Measurements from ENCODE around the gene RASSF5.

The RASSF5 gene

DNA sequence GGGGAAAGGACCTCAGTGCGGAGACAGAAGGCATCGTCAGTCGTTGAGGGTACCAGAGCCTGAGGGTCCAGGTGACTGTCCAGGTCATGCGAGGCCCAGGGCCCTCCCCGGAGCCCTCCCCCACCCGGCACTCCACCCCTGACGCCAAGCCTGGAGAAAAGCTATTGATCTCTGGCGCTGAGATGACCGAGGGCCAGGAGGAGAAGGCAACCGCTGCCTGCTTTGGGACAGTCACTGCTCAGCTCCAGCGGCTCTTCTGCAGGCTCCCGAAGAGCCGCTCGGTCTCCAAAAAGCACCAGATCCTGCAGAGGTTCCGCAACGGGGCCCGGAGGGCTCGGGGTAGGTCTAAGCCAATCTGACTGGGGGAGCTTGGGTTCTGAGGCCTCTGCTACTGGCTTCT is 10.9 kb downstream of the RASSF5 start:
- no peak for DNase-seq

DNA sequence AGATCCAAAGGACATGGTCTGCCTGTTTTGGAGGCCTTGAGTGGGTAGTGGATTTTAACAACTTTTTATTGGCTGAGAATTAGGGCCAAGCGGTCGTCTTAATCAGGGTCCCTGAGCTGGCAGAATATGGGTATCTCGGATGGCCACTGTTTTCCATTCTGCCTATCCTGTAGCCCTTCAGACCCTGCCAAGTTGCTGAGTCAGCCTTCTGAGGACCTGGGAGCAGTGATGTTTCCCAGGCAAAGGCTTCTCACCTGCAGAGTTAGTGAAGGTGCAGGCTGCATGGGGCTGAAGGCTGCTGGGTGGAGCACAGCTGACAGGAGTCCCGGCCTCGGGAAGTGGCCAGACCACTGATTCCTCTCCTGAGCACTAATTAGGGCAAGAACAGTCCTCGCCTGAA is 11.4 kb downstream of the RASSF5 start:
- DNase-seq = no peak

DNA sequence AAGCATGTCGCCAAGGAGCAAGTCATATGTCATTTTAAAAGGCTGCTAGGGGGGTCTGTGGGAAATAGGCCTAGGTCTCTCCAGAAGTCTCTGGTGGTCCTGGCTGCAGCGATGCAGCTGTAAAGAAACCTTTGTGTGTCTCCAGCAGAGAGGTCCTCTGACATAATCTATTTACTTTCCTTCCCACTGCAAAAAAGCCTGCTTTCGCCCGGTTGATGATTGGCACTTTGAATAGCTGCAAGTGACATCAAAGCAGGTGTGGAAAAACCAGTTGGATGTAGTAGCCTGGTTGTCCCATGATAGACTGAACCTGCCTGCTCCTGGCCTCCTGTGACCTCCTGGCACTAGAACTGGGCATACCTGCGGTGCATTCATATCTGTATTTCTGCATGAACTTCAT is 13.8 kb downstream of the RASSF5 start:
- DNase-seq = no peak

DNA sequence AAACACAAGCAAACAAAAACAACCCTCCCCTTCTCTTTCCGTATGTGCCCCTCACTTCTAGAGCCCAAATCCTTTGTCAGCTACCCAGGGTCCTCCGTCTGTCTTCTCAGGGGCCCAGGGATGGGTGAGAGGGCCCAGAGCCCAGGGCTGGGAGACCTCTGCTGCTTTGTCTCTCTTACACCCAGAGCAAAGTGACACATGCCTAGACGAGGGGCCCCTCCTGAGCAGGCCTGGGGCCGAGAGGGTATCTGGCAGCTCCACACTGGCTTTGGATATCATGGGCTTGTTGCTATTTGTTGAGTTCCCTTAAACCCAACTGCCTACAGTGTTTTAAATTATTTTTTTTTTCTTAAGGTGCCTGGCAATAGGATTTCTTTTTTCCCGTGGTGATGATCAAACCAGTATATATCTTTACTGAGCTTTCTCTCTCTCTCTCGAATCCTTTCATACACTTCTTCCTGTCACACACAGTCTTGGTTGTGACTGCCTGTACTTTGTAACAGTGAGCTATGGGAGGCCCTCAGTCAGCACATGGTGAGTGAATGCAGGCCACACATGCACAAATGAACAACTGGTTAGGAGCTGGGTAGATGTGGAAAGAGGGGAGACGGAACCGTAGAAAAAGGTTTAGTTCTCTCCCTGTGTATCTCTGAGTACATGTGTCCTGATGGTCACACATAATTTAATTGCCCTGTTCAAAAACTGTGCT is 14.5 kb downstream of the RASSF5 start:
- DNase-seq = no peak

DNA sequence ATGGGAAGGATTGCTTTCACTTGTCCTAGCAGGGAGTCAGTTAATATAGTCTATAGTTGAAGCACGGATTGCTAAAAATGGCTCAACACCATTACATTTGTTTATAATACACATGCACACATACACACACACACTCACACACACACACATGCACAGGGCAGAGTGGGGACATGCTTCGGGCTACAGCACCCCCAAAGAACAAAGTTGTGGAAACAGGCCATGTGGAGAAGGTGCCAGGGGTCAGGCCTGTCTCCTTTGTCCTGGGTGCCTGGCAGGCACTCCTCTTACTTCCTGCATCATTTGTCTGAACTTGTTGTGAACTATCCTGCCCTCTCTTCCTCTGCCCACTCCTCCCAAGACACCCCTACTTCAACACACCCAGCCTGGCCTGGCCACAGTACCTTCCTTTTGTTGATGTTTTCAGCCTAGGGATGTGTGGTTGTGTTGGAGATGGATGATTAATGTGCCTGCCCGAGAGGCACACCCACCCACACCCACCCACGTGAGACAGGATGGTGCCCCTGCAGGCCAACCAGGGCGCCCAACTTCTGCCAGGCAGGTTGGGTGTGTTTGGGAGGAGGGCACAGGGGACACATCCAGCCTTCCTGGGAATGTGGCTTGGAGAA is 17.5 kb downstream of the RASSF5 start:
- no peak for DNase-seq

DNA sequence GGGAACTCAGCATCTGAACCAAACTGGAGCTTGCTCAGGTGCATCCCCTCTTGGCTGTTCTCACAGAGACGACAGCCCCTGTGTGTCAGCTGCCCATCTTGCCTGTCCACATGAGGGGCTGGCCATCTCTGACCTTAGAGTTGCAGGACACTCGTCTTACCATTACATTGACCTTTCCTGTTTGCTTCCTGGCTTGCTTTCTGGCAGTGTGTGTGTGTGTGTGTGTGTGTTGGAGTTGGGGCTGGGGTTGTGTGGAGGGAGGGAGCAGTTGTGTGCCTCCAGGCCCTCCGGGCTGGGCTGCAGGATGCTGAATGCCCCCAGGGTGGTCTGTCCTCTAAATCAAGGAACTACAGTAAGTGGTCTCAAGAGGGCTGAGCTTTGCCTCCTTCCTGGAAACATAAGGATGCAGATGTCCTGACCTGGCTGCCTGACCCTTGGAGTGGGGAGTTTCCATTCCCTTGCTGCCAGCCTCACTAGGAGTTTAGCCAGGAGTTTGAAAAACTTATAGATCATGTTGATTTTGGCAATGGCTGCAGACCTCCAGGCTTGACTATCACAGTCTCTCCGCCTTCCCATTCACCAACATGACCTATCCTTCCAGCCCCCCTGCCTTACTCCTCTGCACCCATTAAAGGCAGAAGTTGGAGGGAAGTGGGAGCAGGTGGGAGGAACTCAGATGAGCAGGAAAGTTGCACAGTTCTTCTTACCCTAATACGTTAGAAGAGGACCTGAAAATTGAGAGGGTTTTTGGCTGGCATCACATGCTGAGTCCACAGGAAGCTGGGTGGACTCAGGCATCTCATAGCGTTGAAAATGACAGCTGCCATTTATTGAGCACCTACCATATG is 19.0 kb downstream of the RASSF5 start:
- no peak for DNase-seq

DNA sequence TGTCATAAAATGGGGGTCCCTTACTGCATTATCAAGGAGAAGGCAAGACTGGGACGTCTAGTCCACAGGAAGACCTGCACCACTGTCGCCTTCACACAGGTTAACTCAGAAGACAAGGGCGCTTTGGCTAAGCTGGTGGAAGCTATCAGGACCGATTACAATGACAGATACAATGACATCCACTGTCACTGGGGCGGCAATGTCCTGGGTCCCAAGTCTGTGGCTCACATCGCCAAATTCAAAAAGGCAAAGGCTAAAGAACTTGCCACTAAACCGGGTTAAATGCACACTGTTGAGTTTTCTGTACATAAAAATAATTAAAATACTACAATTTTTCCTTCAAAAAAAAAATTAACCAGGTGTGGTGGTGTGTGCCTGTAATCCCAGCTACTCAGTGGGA is 22.1 kb downstream of the RASSF5 start:
- no peak for DNase-seq

DNA sequence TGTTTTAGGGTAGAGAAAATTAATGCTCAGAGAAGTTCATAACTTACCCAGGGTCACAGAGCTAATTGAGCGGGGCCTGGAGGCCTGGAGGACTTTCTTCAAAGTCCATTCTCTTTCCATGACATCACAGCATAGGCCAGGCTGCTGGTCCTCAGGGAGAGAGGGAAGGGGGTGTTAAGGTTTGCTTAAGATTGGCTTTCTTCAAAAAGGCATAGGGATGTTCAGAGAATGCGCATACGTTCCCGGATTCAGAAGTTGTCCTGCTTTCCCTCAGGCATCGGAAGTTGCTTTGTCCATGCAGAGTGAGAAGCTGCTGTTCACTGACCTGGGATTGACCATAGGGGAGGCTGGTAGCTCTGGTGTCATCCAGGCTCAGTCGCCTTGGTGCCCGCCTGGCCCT is 25.0 kb downstream of the RASSF5 start:
- DNase-seq = no peak

DNA sequence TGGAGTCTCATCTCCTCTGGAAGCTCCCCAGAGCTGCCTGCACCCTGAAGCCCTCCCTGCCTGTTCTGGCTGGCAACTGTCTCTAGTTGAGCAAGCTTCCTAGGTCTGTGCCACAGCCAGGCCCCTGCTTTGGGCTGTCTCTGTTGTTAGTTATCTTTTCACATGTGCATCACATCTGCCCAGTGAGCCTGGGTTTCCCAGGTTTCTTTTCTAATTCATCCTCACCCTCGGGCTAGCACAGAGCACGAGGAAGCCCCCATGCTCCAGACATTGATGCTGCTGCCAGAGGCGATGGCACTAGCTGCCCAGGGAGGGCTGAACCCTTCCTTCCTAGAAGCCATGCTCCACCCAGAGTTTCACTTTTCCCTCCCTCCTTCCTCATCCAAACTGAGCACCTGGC is 27.2 kb downstream of the RASSF5 start:
- no peak for DNase-seq

DNA sequence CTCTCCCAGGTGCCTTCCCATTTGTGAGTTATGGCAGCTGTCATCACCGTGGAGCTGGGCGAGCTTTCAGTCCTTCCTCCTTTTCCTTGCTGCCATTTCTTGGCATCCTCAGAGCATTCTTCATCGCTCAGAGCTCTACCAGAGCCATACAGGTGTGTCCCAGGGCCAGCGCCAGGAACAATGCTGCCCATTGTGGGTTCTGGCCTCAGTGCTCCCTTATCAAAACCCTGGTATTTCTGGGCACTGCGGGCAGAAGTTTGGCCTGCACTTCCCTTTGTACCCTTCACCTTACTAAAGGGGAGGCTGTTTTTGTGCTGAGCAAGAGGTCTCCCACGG is 28.5 kb downstream of the RASSF5 start:
- no peak for DNase-seq

DNA sequence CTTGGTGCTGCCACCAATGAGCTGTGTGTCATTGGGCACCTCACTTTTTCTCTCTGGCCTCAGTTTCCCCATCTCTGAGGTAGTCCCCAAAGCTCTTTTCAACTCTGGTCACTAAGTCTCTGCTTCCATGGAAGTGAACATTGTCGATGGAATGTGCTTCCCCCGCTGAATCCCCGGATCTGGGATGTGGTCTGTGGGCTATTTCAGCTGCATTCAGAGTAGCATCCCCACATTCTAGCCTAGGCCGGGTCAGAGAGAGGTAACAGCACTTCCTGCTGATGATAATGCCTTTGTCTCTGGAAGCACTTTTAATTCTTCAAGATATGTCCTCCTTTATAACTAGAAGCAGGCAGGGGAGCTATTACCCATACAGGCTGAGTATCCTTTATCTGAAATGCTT is 29.8 kb downstream of the RASSF5 start:
- no peak for DNase-seq

DNA sequence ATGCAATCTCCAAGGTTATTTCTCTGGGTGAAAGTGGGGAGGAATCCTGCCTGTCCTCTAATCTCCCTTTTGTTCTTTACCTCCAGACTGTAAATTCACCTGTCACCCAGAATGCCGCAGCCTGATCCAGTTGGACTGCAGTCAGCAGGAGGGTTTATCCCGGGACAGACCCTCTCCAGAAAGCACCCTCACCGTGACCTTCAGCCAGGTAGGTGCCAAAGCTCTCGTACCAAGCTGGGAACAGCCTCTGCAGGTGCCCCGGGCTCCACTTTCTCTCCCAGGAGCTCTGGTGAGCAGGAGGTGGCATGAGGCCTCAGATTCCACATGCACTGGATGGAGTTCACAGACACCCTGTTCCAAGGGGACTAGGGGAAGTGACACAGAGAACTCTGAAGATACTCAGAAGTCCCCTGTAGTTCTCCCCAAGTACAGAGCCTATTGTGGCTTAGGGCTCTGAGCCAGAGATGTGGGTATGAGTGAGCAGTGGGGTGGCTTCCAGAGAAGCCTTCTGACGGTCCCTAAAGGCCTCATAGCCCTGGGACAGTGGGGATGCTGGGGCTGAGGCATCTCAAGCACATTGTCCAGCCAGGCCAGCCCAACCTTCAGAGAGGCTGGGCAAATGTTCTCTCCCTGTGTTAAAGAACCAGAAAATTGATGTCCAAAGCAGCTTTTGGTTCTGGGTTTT is 30.9 kb downstream of the RASSF5 start:
- no peak for DNase-seq

DNA sequence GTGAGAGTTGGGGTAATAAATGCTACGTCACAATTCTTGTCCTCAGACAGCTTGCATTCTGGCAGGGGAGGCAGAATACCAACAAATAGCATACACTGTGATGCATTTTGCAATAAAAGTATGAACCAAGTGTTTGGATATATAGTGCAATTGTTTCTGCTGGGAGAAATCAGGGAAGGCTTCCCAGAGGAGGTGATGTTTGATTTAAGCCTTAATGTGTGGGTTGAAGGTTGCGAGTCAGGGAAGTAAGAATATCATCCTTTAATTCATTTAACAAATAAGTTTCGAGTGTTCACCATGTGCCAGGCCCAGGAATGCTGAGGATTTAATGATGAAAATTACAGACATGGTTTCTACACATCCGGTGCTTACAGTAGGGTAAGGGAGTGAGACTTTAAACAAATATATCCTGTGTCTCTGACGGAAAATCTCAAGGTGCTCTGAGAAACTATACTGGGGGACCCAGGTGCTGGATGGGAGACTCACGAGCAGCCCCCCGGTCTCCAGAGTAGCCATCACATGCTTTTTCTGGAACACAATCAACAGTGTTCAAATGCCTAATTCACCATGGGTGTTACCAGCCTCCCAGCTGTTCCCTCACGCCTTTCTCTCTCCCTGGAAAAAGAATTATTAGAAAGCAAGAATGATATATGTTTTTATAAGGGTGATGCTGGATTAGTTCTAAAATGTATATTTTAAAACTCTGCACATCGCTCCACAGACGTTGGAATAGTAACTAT is 31.7 kb downstream of the RASSF5 start:
- DNase-seq = no peak

DNA sequence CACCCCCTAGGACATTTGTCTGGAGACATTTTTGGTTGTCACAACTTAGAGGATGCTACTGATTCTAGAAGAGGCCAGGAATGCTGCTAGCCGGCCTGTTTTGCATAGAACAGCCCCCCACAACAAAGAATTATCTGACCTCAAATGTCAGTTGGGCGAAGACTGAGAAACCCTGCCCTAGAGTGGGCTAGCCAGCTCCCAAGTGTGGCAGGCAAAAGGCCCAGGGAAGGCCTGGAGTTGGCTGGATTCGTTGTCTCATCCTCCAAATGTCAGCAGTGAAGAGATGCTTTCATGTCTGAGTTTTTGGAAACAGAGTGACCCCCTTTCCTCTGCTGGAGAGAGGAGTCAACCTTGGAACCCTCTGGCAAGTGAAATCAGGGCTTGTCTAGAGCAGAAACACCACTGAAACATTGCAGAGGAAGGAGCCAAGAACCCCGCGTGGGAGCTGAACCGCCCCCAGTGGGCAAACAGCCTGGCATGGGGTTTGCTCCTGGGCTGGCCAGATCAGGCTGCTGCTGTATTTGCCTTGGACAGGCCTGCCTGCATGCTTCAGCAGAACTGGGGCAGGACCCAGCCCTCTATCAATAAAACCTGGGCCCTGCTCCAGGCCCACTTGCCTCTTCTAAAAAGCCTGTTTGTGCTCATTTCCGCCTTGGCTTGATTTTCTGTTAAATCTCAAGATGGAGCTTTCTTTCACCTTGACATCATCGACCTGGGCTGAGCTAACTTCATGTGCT is 32.9 kb downstream of the RASSF5 start:
- DNase-seq = no peak

DNA sequence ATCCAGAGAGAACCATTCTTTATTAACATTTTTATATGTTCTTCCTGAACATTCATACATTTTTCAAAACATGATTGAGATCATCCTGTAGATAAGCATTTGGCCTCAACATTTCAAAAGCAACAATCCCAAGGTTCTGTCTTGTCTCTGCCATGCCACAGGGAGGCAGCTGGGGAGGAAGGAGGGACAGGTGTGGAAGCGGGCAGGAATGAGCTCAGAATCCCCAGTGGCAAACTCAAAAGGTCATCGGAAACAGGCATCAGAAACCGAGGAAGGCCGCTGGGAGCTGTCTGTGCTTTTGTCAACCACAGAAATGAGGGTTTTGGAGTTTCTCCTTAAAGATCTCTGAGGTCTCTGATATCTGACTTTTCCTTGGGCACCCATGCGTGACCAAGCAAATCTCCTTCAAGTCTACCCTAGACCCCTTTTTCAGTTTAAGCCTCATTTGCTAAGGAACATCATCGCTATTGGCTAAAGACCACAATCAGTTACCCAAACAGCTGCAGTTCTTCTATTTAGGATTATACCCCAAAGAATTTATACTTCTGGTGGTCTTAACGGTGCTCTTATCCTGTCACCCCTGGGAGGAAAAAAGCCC is 34.0 kb downstream of the RASSF5 start:
- DNase-seq = no peak

DNA sequence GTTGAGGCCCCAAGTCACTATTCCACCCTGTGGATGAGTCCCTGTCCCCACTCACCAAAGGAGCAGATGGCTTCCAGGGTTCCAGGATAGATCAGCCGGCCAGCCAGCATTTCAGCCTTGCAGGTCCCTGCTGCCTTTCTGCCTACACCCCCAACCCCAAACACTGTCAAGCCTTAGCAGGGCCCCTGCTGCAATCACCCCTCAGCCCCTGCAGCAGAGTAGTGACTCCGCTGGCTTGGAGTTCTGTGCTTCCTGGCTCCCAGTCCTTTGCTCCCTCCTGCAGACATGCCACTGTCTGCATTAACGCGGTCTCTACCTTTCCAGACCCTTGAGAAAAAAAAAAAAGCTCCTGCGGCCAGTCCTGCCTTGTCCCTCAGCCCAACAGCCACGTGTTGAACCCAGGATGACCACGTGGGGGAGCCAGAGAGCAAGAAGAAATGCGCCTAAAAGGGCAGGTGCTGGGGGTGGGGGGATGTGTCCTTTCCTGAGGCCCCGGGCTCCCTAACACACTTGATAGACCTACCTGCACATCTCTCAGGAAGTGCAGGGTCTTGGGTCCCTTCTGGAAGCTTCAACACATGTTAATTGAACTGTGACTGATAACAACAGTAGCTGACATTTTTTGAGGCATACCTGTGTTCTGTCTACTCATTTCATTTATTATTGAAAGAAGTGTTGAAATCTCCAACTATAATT is 37.4 kb downstream of the RASSF5 start:
- DNase-seq = peak; percentile 87

DNA sequence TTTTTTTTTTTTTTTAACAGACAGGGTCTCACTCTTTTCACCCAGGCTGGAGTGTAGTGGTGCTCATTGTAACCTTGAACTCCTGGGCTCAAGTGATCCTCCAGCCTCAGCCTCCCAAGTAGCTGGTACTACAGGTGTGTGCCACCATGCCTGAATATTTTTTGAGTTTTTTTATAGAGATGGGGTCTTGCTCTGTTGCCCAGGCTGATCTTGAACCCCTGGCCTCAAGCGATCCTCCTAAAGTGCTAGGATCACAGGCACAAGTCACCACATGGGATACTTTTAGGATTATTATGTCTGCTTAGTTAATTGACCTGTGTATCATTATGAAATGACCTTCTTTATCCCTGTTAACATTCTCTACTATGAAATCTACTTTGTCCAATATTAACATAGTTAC is 38.0 kb downstream of the RASSF5 start:
- no peak for DNase-seq

DNA sequence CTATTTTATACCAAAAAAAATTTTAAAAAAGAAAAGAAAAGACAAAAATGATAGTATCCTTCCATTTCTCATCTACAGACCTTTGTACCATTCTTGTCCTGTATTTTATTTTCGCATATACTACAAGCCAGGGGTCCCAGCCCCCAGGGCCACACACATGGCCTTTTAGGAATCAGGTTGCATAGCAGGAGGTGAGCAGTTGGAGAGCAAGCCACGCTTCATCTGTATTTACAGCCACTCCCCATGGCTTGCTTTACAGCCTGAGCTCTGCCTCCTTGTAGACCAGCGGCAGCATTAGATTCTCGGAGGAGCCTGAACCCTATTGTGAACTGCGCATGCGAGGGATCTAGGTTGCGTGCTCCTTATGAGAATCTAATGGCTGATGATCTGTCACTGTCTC is 39.8 kb downstream of the RASSF5 start:
- no peak for DNase-seq

DNA sequence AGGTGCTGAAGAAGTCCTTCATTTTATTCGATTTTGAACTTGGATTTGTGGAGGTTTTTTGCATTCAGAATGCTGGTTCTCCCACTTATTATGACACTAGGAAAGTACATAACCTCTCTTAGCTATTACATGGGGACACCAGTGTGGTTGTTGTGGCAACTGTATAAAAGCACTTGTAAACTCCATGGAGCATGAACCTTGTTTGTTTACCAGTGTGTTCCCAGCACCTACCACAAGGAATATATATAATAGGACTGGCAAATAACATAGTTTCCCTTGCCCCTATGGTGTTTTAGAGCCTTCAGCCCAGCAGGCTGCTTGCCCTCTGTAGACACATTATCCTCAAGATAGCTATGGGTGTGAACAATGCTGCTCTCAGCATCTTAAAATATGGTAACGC is 43.1 kb downstream of the RASSF5 start:
- no peak for DNase-seq

DNA sequence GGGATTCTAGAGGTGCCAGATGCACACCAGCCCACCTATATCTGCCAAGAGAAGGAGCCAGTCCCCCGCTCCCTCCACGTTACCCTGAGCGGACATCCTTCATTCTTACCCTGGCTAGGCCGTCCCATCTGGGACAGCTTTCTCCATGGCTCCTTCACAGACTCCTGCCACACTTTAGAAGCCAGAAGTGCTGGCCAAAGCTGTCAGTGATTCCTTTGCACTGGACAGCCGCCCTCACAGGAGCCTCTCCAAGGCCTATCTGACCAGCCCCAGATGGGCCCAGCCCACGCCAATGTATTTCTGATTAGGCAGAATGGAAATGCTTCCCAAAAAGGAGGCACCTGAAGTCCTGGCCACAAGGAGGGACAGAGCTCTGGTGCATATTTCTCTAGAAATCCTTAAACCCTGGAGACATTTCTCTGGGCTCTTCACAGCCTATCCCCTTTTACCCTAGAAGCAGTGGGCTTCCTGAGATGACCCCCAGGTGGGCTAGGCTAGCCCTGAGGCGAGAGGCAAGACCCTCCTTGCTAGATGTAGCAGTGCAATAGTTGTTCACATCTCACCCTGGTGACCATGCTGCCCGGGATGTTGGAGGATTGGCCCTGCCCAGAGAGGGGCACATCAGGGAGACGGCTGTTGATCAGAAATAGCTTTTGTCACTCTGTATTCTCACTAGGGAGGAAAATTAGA is 44.1 kb downstream of the RASSF5 start:
- DNase-seq = no peak

DNA sequence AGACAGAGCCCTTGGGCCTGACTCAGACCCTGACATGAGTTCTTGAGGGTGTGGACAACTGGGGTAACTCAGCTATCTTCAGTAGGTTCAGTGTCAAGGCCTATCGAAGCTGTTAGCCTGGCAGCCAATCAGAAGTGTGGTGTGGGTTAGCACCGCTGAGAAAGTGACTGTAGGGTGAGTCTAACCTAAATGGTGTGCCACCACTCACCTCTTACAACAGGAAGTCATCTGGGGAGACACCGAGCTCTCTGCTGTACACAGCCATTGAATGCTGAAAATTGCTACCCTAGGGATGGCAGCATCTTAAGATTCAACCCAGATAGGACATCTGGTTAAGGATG is 44.6 kb downstream of the RASSF5 start:
- DNase-seq = peak; percentile 82
